ENCODE data around the gene SNORC.

SNORC gene

GRCh38 chr2:232866104-232866503 is 4.0 kb upstream of the SNORC start:
- no peak overlapping the region for H3K4me3 ChIP-seq (ENCODE audit: low read length)
- no peak for DNase-seq (ENCODE audit: low read depth)
- TF ChIP-seq CTCF (conservative IDR thresholded peaks at IDR 0.05; ENCODE audit: low read length), result no peak

GRCh38 chr2:232869138-232870017 is 686 bp upstream of the SNORC start:
- no peak overlapping the region for H3K4me3 ChIP-seq (ENCODE audit: low read length)
- no peak for DNase-seq (ENCODE audit: low read depth)
- TF ChIP-seq CTCF (conservative IDR thresholded peaks at IDR 0.05; ENCODE audit: low read length), result no peak

- DNase-seq (ENCODE audit: low read depth), result no peak
- no peak overlapping the region for H3K4me3 ChIP-seq (ENCODE audit: low read length)
- no peak for TF ChIP-seq CTCF (conservative IDR thresholded peaks at IDR 0.05; ENCODE audit: low read length)
These were observed 805 bp downstream of the SNORC start for GRCh38 chr2:232870766-232871371.

- no peak overlapping the region for H3K4me3 ChIP-seq (ENCODE audit: low read length)
- DNase-seq (ENCODE audit: low read depth), result no peak
- TF ChIP-seq CTCF (conservative IDR thresholded peaks at IDR 0.05; ENCODE audit: low read length), result no peak
These were observed 1.4 kb downstream of the SNORC start for GRCh38 chr2:232871418-232871834.

- H3K4me3 ChIP-seq (ENCODE audit: low read length), result no peak overlapping the region
- DNase-seq (ENCODE audit: low read depth), result no peak
- TF ChIP-seq CTCF (conservative IDR thresholded peaks at IDR 0.05; ENCODE audit: low read length), result no peak
These were observed 2.0 kb downstream of the SNORC start for GRCh38 chr2:232871835-232872736.

- TF ChIP-seq CTCF (conservative IDR thresholded peaks at IDR 0.05; ENCODE audit: low read length), result no peak
- no peak for DNase-seq (ENCODE audit: low read depth)
- H3K4me3 ChIP-seq (ENCODE audit: low read length), result no peak overlapping the region
These were observed 2.8 kb downstream of the SNORC start for GRCh38 chr2:232872826-232873225.

Data from AG10803 (cell line).